Stimulated activated CD8-positive, alpha-beta memory T cell treated with anti-CD3 and anti-CD28 coated beads, Interleukin-7, amount 100 ng/mL, for 4 hours (primary cell): Measurements from ENCODE around the gene ARL9.
"Not testable (repeated sequence)": the region's sequence is repeated elsewhere in the genome, so short reads cannot be mapped to it uniquely, and the experiment has no call there.

Experiments used
- DNase-seq, 2 donors: peaks; one replicate each; pipeline ENCODE4 v3.0.0-alpha.2; 2020; ENCODE audit warnings: low read depth in 2 of 2

ARL9 gene, protein sequence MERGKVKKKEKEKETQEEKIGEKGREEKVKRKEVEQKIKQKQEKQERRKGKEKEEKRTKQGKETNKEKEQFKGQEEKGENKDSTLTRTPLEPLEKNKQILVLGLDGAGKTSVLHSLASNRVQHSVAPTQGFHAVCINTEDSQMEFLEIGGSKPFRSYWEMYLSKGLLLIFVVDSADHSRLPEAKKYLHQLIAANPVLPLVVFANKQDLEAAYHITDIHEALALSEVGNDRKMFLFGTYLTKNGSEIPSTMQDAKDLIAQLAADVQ

DNA sequence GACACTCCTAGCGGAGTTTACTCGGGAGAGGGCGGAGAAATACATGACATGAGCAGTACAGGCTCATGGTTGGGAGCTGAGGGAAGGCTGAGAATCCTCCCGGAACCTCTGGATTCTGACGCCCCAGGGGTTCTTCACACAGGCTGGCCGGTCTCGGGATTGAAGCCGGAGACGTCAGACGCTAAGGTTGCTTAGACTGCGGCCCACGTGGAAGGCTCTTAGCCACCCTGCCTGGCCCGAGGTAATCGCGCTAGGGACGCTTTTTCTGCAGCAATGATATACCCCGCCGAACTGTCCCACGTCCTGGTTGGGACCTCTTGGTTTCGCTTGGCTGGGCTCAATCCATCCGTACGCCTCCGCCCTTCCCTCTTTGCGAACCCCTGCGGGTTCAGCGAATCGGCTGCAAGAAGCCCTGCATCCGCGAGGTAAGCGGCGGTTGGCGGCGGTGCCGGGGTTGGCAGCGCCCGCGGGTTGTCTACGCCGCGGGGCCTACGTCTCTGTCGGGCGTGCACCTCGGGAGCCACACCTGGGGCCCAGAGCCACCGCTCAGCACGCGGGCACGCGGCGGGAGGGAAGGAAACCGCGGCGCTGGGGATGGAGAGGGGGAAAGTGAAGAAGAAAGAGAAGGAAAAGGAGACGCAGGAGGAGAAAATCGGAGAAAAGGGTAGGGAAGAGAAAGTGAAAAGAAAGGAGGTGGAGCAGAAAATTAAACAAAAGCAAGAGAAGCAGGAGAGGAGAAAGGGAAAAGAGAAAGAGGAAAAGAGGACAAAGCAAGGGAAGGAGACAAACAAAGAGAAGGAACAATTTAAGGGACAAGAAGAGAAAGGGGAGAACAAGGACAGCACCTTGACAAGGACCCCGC, at the start of gene ARL9:
TSS of gene ARL9 (plus strand) at position 523 of the 862 bp plus-strand sequence. CDS start at position 595, 72 bp downstream.
- DNase-seq: peak; percentile 20 to 55

DNA sequence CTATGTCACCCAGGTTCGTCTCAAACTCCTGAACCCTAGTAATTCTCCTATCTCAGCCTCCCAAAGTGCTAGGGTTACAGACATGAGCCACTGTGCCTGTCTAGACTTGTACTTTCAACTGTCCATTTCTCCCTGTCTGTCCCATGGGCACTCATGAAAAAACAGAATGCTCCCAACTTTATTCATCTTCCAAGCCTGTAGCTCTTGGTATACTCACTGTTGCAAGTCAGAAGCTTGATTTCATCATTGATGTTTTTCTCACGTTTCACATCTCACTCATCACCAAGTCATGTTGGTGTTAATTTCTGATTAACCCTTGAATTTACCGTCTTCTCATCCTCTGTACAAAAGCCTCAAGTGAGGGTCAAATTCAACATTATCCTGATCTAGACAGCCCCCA, 45.5 kb upstream of the ARL9 start:
- no peak for DNase-seq

DNA sequence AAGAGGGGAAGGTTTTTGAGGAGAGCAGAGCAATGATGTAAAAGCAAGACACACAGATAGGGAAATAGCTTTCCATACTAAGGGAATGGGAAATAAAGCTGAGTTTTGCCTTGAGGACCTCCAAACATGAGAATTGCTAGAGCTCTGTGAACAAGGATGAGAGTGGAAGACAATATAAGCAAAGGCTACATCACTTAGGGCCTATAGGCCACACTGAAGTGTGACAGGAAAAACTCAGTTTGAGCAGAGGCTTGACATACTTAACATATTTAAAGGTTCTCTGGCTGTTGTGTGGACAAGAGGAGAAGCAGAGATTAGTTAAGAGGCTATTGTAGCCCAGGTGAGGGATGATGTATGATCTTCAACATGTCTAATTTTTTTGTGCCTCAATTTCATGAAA, 43.4 kb upstream of the ARL9 start:
- DNase-seq: no peak

DNA sequence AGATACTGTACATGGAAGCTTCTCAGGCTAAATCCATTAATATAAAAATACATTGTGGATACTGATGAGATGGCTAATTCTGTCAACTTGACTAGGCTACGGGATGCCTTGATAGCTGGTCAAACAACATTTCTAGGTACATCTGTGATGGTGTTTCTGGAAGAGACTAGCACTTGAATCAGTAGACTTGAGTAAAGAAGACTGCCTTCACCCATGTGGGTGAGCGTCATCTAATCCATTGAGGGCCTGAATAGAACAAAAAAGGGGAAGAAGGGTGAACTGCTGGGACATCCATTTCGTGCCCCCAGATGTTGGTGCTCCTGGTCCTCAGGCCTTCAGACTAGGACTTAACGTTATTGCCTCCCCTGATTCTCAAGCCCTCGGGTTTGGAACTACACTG, 41.9 kb upstream of the ARL9 start:
- no peak for DNase-seq

DNA sequence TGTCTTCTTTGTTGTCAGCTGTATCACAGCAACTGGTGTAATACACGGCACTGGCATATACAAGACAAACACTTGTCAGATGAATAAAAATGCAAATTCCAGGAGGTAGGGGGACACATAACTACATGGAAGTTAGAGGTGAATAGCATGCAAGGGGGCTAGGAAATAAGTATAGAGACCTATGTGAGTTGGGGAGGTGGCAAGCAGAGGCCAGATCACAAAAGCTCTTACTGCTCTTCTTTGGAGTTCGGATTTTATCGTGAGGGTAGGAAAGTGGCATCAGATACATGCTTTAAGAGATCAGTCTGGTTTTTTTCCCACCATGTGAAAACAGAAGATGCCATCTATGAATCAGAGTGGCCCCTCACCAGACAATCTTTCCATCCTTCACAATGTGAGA, 41.0 kb upstream of the ARL9 start:
- DNase-seq: no peak

DNA sequence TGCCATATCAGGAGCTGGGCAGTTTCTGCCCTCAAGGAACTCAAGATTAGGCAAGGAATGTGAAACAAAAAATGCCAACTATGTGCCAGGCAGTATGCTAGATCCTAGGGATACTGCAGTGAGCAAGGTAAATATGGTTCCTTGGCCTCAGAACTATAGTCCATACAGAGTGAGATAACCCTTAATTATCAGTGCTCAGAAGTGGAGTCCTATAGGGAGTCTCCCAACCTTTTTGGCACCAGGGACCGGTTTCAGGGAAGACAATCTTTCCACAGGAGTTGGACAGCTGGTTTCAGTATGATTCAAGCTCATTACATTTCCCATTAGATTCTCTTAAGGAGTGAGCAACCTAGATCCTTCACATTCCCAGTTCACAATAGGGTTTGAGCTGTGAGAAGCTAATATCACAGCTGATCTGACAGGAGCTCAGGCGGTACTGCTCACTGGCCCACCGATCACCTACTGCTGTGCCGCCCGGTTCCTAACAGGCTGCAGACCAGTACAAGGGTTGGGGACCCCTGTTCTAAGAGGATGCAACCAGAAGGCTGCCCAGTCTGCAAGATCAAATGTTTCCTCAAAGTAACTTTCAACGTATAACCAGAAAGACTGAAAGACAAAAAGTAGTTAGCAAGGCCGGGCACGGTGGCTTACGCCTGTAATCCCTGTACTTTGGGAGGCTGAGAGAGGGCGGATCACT, 39.8 kb upstream of the ARL9 start:
- no peak for DNase-seq

DNA sequence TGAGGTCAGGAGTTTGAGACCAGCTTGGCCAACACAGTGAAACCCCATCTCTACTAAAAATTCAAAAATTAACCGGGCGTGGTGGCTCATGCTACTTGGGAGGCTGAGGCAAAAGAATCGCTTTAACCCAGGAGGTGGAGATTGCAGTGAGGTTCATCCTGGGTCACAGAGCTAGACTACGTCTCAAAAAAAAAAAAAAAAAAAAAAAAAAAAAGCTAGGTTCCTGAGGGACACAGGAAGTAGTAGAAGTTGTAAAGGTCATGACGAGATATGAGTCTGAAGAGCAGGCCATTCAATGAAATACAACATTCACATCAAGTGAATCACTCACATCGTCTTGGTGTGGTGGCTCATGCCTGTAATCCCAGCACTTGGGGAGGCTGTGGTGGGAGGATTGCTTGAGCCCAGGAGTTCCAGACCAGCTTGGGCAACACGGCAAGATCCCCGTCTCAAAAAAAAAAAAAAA, 39.3 kb upstream of the ARL9 start:
- not testable (repeated sequence) for DNase-seq

DNA sequence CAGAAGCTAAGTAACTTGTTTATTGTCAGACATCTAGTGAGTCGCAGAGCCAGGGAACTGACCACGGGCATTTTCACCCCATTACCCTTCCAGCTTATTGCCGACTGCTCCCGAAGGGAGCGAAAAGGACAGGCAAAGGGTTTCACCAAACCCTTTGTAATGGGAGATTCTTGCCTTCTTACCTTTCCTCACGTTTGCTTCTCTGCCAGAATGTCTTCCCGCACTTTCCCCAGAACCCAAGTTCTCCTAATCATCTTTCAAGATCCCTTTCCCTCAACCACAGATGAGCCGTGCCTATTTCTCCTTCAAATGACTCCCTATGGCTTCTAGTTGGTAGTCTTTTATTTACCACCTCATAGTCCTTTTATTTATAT, 38.7 kb upstream of the ARL9 start:
- DNase-seq: no peak

DNA sequence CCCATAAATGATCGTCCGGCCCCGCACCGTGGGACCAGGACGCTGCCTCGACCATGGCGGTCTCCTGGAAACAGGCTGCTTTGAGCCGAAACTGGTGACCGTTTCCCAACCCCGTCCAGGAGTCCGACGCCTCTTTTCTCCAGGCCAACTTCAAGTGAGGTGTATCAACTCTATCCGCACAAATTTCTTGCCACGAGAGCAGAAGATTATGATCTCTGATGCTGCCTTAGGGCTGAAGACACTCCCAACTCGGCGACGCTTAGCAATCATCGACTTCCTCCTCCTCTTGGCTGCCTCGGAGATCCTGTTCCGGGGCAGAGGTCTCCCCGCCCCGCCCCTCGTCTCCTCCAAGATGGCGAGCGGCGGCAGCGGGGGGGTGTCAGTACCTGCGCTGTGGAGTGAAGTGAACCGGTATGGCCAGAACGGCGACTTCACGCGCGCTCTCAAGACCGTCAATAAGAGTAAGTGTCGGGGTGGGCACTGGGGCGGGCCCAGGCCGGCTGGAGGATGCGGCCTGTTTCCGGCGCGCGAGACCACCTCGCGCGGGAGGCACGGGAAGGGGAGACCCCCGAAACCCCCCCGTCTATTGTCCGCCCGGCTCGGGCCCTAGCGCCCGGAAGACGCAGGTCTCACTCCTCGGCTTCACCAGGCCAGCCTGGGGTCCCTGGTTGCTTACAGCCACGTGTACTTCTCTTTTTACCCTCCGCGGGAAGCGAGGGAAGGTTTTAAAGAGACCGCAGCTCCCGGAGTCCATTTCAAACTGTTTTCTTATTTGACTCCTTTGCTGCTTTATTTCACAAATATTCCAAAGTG, 38.1 kb upstream of the ARL9 start, which contains the start of gene SRP72:
TSS of gene SRP72 (plus strand) at position 334 of the 813 bp plus-strand sequence. CDS start at position 353, 19 bp downstream.
- peak; percentile 82 to 83 for DNase-seq

DNA sequence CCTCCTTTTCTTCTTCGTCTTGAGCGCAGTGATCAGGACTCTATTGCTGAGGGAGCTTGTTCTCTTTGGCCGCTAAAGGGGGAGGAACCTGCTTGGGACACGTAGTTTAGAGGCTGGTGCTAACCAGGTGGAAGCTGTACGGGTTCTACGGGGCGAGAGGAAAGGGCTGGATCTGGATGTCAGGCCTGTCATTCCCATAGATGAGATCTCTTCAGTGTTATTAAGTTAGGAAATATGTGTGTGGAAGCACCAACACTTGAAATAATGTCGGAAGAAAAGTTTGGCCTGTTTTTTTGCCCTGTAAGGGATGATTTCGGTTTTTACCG, 37.5 kb upstream of the ARL9 start:
- DNase-seq: peak; percentile 12 to 13

DNA sequence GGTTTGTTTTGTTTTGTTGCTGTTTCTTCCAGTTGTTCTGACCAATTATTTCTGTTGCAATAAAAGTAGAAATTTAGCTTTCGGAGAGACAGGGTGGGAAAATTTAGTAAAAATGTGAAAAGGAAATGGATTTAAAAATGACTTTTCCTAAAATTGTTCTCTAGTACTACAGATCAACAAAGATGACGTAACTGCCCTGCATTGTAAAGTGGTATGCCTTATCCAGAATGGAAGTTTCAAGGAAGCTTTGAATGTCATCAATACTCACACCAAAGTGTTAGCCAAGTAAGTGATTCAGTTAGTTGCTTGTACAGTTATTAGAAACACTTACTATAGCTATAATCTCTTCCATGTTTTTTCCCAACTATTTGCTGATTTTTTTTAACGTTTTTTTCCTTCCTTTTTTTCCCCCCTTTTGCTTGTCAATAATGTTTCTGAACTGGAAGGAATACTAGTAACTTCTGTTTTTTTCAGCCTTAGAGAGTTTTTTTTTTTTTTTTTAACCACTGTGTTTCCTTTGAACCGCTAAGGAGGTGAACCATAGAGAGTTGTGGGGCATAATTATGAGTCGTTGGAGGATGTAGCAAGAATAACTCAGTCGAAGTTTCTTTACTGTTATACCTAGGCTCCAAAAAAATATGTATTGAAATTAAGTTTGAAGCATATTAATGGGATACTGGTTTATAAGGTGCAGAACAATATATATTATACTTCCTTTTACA, 35.9 kb upstream of the ARL9 start:
- DNase-seq: no peak

DNA sequence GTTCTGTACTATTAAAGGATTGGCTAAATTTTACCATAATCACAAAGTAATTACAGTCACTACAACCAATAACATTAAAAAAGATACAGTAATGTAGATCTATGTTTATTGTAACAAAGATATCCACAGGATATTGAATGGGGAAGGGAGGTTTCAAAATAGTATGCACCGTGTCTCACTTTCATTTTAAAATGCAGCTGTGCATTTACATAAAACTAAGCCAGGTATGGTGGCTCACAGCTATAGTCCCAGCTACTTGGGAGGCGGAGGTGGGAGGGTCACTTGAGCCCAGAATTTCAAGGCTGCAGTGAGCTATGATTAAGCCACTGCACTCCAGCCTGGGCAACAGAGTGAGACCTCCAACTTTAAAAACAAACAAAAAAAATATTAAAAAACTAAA, 29.7 kb upstream of the ARL9 start:
- DNase-seq: no peak

DNA sequence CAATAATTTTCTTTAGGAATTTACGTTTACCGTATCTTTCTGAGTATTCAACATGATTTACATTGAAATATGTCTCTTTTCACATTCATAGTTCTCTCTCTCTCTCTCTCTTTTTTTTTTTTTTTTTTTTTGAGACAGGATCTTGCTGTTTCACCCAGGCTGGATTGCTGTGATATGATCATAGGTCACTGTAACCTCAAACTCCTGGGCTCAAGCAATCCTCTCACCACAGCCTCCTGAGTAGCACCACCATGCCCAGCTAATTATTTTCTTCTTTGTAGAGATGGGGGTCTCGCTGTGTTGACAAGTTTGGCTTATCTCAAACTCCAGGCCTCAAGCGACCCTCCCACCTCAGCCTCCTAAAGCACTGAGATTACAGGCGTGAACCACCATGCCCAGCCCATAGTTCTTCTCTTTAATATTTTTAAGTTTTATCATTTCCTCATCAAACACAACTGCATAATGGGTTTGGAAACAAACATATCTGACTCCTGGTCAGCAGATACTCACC, 28.3 kb upstream of the ARL9 start:
- no peak for DNase-seq

DNA sequence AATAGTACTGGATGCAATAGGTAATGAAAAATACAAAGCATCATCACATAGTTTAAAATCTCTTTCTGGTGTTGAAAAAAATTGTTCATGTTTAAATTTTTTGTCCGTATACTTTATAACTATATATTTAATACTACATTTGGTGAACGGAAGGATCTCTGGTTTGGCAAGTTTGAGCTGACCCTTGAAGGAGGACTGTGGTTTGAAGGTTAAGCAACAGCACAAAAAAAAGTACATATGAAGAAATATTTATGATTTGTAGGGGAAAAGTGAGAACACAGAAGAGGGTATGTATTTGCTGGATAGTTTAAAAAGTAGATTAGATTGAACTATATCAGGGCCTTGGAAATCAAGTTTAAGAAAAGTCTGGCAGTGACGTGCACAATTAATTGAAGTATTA, 24.9 kb upstream of the ARL9 start:
- DNase-seq: no peak

DNA sequence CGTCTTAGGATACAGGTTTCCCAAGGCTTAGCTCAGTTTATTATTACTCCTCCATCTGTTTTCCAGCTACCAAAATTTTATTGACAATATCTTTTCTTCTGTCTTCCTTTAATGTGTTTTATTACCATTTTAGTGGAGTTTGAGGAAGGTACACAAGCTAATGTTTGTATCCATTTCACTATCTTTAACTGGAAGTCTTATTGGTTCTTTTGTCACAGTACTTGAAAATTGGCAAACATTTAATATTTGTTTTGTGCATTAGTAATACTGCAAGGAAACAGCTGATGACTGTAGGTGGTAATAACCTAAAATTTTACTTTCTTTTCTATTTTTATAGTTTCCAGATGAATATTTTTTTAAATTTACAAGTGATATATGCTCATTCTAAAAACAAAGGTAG, 9.3 kb upstream of the ARL9 start:
- no peak for DNase-seq

DNA sequence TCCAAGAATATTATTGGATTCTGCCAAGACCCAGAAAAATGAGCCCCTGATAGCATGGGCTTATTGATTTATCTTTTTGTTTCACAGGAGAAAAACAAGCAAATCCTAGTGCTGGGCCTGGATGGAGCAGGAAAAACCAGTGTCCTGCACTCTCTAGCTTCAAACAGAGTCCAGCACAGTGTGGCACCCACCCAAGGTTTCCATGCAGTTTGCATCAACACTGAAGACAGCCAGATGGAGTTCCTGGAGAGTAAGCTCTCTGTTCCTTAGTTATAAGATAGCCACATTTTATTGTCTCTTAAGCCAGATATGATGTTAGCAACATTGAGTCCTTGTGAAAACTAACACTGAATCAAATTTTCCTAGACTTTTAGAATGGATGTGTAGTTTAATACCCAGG, 5.5 kb downstream of the ARL9 start:
- DNase-seq: no peak

DNA sequence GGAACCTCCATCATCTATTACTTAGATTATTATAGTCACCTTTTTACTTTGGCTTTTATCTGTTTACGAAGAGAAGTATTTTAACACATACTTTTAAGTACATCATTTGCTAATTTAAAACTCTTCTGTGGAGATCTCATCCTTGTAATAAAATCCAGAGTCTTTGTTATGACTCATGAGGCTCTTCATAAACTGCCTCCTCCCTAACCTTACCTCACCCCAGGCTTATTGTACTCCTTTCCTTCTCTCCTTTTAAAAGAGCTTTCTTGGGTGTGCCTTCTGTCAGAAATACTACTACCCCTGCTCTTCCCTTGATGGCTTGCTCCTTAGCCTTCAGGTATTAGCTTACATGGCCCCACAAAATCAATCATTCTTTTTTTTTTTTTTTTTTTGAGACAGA, 6.6 kb downstream of the ARL9 start:
- DNase-seq: no peak

DNA sequence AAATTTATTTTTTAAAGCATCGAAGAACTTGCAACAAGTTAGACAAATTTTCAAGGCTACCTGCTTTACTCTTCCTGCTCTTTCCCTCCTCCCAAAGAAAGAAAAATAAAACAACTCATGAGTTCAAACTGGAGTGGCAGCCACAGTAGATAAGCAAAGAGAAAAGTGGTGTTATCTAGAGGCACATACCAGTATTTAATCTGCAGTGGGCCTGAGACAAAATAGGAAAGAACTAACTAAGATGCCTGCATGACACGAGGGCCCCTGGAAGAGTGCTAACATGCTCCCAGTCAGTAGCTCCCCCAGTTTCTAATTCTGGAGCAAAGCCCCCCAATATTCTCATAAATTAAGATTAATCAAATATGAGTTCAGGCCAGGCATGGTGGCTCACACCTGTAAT, 7.9 kb downstream of the ARL9 start:
- no peak for DNase-seq

DNA sequence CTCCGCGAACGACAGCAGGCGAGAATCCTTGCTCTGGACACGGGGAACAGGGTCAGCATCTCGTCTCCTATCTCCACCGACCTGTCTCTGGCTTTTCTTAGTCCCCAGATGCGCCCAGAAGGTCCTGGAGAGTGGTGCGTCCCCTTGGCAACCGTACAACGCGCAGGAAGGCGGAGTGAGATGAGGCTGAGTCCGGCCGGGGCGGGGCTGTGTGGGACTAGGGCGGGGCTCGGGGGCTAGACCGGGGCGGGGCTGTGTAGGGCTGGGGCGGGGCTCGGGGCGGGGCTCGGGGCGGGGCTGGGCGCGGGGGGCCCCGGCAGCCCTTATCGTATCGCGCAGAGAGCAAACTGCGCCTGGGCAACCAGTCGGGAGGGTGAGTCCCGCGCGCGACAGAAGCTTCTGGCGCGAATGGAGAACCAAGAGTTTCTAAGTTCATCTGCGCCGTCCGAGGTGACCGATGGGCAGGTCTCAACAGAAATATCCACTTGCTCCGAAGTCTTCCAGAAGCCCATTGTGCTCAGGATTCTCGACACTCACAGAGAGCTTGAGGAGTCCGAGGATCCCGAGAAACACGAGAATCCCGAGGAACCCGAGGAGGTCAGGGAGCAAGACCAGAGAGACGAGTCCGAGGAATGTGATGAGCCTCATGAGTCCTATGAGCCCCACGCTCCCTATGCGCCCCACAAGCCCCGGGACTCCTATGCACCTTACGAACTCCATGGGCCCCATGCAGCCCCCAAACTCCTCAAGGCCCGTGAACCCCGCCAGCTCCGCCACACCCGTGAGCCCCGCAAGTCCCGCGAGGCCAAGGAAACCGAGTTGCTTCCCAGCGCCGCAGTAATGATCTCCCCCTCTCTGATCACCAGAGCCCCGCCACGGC, 24.9 kb downstream of the ARL9 start:
- DNase-seq: peak; percentile 67 to 74
